Measurements from ENCODE around the gene WDR27.
"Not testable (repeated sequence)": the region's sequence is repeated elsewhere in the genome, so short reads cannot be mapped to it uniquely, and the experiment has no call there.

WDR27 gene

GRCh38 chr6:169707772-169708171 is 5.9 kb upstream of the WDR27 start:
- DNase-seq = no peak

GRCh38 chr6:169702840-169703246 is 1.0 kb upstream of the WDR27 start:
- DNase-seq = no peak

- no peak for DNase-seq
Measured at GRCh38 chr6:169701311-169701953, 397 bp downstream of the WDR27 start.

GRCh38 chr6:169700296-169700695 is 1.5 kb downstream of the WDR27 start:
- no peak for DNase-seq

- not testable (repeated sequence) for DNase-seq
Measured at GRCh38 chr6:169697115-169697514, 4.7 kb downstream of the WDR27 start.

GRCh38 chr6:169695131-169695530 is 6.7 kb downstream of the WDR27 start:
- DNase-seq = no peak

- no peak for DNase-seq
Measured at GRCh38 chr6:169692516-169692915, 9.3 kb downstream of the WDR27 start.

GRCh38 chr6:169691260-169691659 is 10.6 kb downstream of the WDR27 start:
- no peak for DNase-seq

- DNase-seq = no peak
Measured at GRCh38 chr6:169689287-169689686, 12.5 kb downstream of the WDR27 start.

- DNase-seq = no peak
Measured at GRCh38 chr6:169685860-169686259, 16.0 kb downstream of the WDR27 start.

- DNase-seq = no peak
Measured at GRCh38 chr6:169684056-169684455, 17.8 kb downstream of the WDR27 start.

- DNase-seq = no peak
Measured at GRCh38 chr6:169678342-169678741, 23.5 kb downstream of the WDR27 start.

GRCh38 chr6:169677096-169677495 is 24.7 kb downstream of the WDR27 start:
- no peak for DNase-seq

- DNase-seq = no peak
Measured at GRCh38 chr6:169675011-169675410, 26.8 kb downstream of the WDR27 start.

GRCh38 chr6:169671563-169671962 is 30.3 kb downstream of the WDR27 start:
- no peak for DNase-seq

GRCh38 chr6:169669889-169670288 is 31.9 kb downstream of the WDR27 start:
- DNase-seq = no peak

GRCh38 chr6:169669147-169669546 is 32.7 kb downstream of the WDR27 start:
- no peak for DNase-seq

- no peak for DNase-seq
Measured at GRCh38 chr6:169668203-169668847, 33.5 kb downstream of the WDR27 start.

GRCh38 chr6:169667716-169668115 is 34.1 kb downstream of the WDR27 start:
- DNase-seq = no peak

GRCh38 chr6:169666441-169666840 is 35.4 kb downstream of the WDR27 start:
- DNase-seq = no peak

GRCh38 chr6:169665289-169665688 is 36.5 kb downstream of the WDR27 start:
- DNase-seq = no peak

- DNase-seq = no peak
Measured at GRCh38 chr6:169664227-169664626, 37.6 kb downstream of the WDR27 start.

- no peak for DNase-seq
Measured at GRCh38 chr6:169663468-169663867, 38.4 kb downstream of the WDR27 start.

GRCh38 chr6:169661391-169661756 is 40.5 kb downstream of the WDR27 start:
- DNase-seq = no peak

Data from activated CD4-positive, alpha-beta T cell treated with anti-CD3 and anti-CD28 coated beads for 1 hour (primary cell).